Activated CD4-positive, CD25-positive, alpha-beta regulatory T cell treated with anti-CD3 and anti-CD28 coated beads, Interleukin-2, amount 50 U/mL, for 72 hours (primary cell): Measurements from ENCODE around the gene PROK1.
"Not testable (repeated sequence)": the region's sequence is repeated elsewhere in the genome, so short reads cannot be mapped to it uniquely, and the experiment has no call there.

Experiments used
- DNase-seq: peaks from one replicate; pipeline ENCODE4 v3.0.0; 2021

PROK1 gene

DNA sequence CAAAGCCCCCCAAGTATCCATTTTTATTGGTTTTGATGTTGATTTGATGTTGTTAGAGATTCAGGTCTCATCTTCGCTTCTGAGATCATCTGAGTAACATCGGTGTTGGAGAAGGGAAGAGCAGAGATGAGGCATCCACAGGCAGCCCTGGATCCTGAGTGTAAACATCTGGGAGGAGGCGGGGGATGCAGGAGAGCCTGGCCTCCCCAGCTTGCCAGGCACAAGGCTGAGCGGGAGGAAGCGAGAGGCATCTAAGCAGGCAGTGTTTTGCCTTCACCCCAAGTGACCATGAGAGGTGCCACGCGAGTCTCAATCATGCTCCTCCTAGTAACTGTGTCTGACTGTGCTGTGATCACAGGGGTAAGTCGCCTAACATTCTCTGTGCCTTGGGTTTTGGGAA, at the start of gene PROK1:
TSS of gene PROK1 (plus strand) at position 221 of the 400 bp plus-strand sequence. CDS start at position 289, 68 bp downstream.
- DNase-seq: no peak

DNA sequence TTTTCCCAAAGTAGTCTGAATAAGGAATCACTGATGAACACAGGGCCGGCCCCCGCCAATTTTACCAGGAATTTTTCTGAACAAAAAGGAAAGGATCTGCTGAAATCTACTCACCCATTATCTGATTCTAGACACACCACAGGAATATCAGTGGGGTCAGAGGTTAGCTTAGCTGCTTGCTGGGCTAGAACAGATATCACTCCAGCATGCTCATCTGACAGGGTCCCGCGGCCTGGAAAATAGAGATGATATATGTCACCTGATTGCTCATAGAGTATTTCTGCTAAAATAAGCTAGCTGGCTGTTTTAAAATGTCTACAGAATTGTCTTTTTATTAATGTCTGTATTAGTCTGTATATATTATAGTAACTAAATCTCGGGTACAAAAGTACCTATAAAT, 47.1 kb upstream of the PROK1 start:
- no peak for DNase-seq

- no peak for DNase-seq
These were observed 46.5 kb upstream of the PROK1 start for GRCh38 chr1:110404401-110404800.

GRCh38 chr1:110406407-110406806, 44.5 kb upstream of the PROK1 start:
- not testable (repeated sequence) for DNase-seq

GRCh38 chr1:110407260-110408210, 43.4 kb upstream of the PROK1 start, which contains the start of gene LAMTOR5:
LAMTOR5 (minus strand) TSS chr1:110407694; CDS start chr1:110407620, 74 bp downstream.
- peak; percentile 92 for DNase-seq

GRCh38 chr1:110408488-110408887, 42.5 kb upstream of the PROK1 start:
- DNase-seq: no peak

DNA sequence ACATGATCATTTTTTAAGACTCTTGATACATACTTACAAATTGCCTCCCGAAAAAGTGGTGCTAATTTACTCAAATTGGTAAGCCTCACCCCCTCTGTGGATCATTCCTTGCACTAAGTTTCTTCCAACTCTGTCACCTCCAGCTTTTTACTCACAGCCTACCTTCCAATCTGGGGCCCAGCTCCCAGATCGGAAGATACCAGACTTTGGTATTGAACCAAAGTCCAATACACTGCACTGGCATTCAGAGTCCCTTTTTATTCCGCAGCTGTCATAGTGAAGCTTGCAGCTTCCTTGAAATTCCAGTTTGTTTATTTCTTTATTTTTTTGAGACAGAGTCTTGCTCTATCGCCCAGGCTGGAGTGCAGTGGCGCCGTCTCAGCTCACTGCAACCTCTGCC, 41.6 kb upstream of the PROK1 start:
- DNase-seq: no peak

GRCh38 chr1:110411173-110411735, 39.7 kb upstream of the PROK1 start:
- DNase-seq: no peak

- peak; percentile 48 for DNase-seq
These were observed 38.4 kb upstream of the PROK1 start for GRCh38 chr1:110412576-110412975.

GRCh38 chr1:110413045-110413444, 37.9 kb upstream of the PROK1 start:
- not testable (repeated sequence) for DNase-seq

DNA sequence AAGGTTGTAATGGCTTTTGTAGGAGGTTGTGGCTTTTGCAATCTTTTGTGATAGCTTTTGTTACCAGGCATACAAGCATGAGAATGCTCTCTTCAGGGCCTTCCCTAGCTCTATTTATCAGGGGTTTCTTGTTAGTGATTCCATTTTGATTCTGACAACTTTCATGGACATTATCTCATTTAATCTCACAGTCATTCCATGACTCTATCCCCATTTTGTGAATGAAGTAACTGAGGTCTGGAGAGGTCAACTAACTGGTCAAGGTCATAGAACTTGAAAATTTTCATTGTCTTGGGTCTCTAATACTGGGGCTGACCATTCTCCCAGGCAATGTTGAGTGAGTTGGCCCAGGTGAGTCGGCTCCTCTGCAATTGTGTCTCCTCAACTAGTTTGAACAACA, 32.2 kb upstream of the PROK1 start:
- no peak for DNase-seq

GRCh38 chr1:110420023-110420662, 30.8 kb upstream of the PROK1 start:
- DNase-seq: no peak

DNA sequence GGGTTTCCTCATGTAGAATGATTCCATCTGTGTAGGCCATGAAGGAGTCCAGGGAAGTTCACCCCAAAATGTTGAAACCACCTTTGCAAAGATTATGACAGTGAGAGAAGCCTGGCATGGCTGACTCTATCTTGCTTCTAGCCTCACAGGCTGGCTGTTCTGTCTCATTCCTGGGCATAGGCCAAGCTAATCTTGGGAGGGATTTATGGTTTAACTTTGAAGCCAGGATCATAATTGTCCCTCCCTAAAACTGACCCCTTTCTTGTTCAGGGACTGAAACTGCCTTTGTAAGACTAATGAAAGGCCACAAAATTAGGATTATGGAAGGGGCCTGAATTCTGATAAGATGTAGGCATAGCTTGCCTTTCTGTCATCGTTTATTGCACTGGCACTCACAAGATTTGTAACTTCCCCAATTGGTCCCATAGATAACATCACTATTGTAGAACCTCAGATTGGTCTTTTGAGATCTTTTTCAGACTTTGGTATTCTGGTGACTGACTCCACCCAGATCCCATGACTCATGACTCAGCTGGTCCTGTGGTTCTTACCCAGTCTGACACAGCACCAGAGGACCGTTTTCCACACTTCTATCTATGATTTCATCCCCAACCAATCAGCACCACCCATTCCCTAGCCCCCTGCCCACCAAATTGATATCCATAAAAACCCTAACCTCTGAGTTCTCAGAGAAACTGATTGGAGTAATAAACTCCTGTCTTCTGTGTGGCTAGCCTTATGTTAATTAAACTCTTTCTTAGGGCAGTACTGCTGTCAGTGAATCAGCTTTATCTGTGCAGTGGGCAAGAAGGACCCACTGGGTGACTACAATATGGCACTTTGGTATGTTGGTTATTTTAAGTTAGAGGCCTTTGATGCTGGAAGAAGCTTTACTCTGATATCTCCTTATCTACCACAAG, 29.8 kb upstream of the PROK1 start:
- DNase-seq: no peak

DNA sequence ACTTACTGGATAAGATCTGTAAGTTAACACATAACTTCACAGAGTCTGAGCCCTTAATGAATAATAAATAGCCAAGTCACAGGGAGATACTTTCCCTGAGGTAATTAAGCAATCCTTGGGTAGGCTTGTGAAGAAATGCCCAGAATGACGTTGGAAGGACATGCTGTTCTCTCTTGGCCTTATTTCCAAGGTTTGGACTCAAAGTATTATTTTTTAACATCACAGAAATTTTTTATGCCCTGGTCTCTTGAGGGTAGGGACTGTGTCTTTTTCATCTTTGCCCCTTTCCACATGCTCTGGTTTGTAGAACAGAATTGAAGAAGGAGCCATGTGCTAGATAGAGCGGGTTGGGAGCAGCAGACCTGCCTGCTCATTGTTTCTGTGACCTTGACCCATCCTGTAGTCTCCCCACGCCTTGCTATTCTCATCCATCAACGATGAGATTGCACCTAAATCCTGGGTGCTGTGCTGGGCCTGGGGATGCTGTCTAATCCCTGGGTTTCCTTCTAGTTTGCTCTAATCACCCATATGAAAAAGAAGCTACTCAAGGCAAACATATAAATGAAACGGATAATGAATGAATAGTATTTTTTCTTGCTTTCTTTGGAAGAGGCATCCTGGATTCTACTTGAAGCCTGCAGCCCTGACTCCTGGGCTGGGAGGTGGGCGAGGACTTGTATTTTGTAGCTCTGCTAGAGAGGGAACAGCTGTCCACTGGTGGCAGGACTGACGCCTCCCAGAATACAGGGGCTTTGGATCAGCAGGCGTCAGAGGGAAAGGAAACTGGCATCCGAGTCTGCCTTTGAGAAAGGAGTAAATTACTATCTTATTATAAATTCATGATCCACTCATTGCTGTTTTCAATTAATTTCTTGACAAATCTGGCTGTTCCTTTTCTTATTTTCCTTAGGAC, 26.0 kb upstream of the PROK1 start:
- no peak for DNase-seq

- DNase-seq: no peak
These were observed 25.3 kb upstream of the PROK1 start for GRCh38 chr1:110425612-110426152.

DNA sequence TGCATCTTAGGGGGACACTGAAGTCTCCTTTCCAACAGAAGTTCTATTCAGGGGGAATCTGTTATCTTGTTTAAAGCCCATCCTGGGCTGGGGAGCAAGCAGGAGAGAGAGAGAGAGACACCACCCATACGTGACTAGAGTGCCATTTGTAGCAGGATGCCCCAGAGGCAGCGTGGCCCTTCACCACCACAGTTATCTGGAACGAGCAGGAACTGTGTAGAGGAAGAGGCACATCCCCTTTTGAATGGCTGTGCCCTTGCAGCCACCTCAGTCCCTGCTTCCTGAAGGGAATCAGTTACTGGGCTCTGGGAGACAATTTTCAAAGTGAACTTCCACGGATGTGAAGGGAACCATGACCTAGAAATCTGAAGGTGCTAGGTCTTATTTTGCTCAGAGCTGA, 24.1 kb upstream of the PROK1 start:
- no peak for DNase-seq

DNA sequence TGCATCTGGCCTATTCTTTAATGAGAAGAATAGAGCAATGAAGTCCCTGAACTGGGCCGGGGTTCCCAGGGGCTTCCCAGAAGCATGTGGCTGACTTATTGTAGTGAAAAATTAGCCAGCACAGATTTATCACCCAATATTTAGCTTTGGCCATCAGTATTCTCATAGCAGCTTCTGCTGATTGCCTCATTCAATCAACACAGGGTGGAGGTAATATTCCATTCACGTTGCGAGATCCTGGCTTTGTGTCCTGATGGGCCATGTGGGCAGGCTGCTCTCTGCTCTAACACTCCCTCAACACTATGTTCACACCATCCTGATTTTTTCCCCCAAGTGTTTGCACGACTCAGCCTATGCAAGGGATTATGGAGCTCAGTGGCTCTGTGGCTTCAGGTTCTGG, 22.0 kb upstream of the PROK1 start:
- no peak for DNase-seq

GRCh38 chr1:110430366-110430765, 20.6 kb upstream of the PROK1 start:
- DNase-seq: no peak

- DNase-seq: no peak
These were observed 20.0 kb upstream of the PROK1 start for GRCh38 chr1:110430901-110431300.

DNA sequence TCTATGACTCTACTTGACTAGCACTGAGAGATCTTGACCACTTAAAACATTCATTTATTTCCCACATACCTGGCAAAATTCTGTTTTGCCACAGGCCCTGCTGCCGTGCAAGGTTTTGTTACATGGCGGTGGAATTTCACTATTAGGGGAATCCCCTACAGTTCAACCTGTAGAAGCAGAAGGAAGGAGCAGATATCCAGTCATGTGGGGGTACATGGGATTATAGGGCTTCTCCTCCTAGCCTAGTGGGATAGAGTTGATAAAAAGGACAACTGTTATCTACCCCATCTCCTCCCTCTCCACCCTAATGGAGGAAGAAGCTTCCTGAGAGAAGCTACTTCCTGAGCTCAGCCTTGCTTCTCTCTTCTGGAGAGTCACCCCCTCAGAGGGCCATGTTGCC, 17.7 kb upstream of the PROK1 start:
- no peak for DNase-seq

GRCh38 chr1:110433803-110434202, 17.1 kb upstream of the PROK1 start:
- no peak for DNase-seq
